CD4-positive, alpha-beta T cell (primary cell): Measurements from ENCODE around the gene MED12L. TPM values are rescaled to one million over a fixed set of nuclear protein-coding genes. Genes with fewer than 3 reads are reported as not detected.

Experiments
- ATAC-seq: fragments of 200-7000 bp; cut with Tn5 transposase; one replicate; pipeline ENCODE4 v1.10.0; 2022; ENCODE audit warnings: mild to moderate bottlenecking; ENCODE audit not compliant: poor library complexity
- CTCF ChIA-PET: fragments of 350-600 bp; sonication (Branson Sonifier 250); formaldehyde crosslinking; loops from one replicate; lab custom pipeline; 2021; ENCODE audit warnings: antibody characterized with exemption, inconsistent platforms; lab: Charles Lee
- POLR2A ChIA-PET: fragments of 350-600 bp; sonication (Branson Sonifier 250); formaldehyde crosslinking; loops from one replicate; lab custom pipeline; 2021; ENCODE audit warnings: antibody characterized with exemption, inconsistent platforms; lab: Charles Lee
- DNase-seq, 14 experiments: peaks; one replicate each; pipeline ENCODE4 v3.0.0-alpha.2; 2013 to 2020; ENCODE audit warnings: mixed read lengths in 2 of 14
- H3K27ac ChIP-seq, 2 donors: one replicate each; pipeline versions ENCODE4 v1.5.1 to v1.7.0; 2013; ENCODE audit warnings: low read length in 2 of 2, low read depth in 1 of 2, mild to moderate bottlenecking in 1 of 2
- H3K27me3 ChIP-seq, 2 experiments: 1 replicate in 1 of 2; 2 replicates in 1 of 2; pipeline versions ENCODE4 v1.6.1 to v1.7.0; 2013; ENCODE audit warnings: low read length in 2 of 2, control low read depth in 1 of 2, mild to moderate bottlenecking in 1 of 2, moderate library complexity in 1 of 2; ENCODE audit not compliant: insufficient read depth in 2 of 2, control insufficient read depth in 1 of 2
- H3K36me3 ChIP-seq: one replicate; pipeline ENCODE4 v1.6.1; 2013; ENCODE audit warnings: low read length, control low read depth; ENCODE audit not compliant: insufficient read depth
- H3K4me1 ChIP-seq: one replicate; pipeline ENCODE4 v1.6.1; 2013; ENCODE audit warnings: low read length, control low read depth; ENCODE audit not compliant: insufficient read depth
- H3K4me3 ChIP-seq: one replicate; pipeline ENCODE4 v1.5.1; 2013; ENCODE audit warnings: mild to moderate bottlenecking, low read length, moderate library complexity
- H3K9me3 ChIP-seq, 2 experiments: 1 replicate in 1 of 2; 2 replicates in 1 of 2; pipeline versions ENCODE4 v1.6.1 to v1.7.0; 2013; ENCODE audit warnings: low read length in 2 of 2, mild to moderate bottlenecking in 2 of 2, control low read depth in 1 of 2, moderate library complexity in 1 of 2; ENCODE audit not compliant: control insufficient read depth in 1 of 2, insufficient read depth in 1 of 2
- H3K27ac Mint-ChIP-seq: one replicate; pipeline ENCODE4 v1.8.0; 2020; ENCODE audit warnings: mixed read lengths
- H3K27me3 Mint-ChIP-seq: one replicate; pipeline ENCODE4 v1.8.0; 2021; ENCODE audit warnings: mixed read lengths
- H3K36me3 Mint-ChIP-seq: one replicate; pipeline ENCODE4 v1.8.0; 2021; ENCODE audit warnings: low read depth, mixed read lengths
- H3K4me1 Mint-ChIP-seq: one replicate; pipeline ENCODE4 v1.8.0; 2021; ENCODE audit warnings: low read depth, mixed read lengths
- H3K4me3 Mint-ChIP-seq: one replicate; pipeline ENCODE4 v1.8.0; 2020; ENCODE audit warnings: mild to moderate bottlenecking, mixed read lengths
- H3K9me3 Mint-ChIP-seq: one replicate; pipeline ENCODE4 v1.8.0; 2020; ENCODE audit warnings: mixed read lengths
- CTCF ChIP-seq: fragments of 200-600 bp; IDR thresholded peaks from one replicate; pipeline ENCODE4 v1.8.0; 2022; ENCODE audit warnings: antibody characterized with exemption, mild to moderate bottlenecking
- intact Hi-C, 2 experiments: fragments of 100-400 bp; cut with DNase I in 1 of 2; cut with micrococcal nuclease in 1 of 2; formaldehyde crosslinking; loops; one replicate each; pipeline versions ENCODE4 v1.15.1 to v1.9.0; 2023 to 2025; cut with DNase I, micrococcal nuclease
- total RNA-seq, 174 experiments: library from RNA in 2 of 174; stranded (reverse) in 2 of 174; gene quantifications; one replicate each; pipeline ENCODE4 v1.2.3 and lab custom pipeline; 2021 to 2026

MED12L gene
- total RNA-seq, 2 experiments from 2014 or later: 0.39 to 0.49 TPM

- Mint-ChIP-seq H3K36me3 (no peaks in the 10 kb centered on the region), H3K27me3 (no peaks in the 10 kb centered on the region), H3K4me3 (no peak overlapping the region), H3K9me3 (no peaks in the 10 kb centered on the region), H3K27ac (no peak overlapping the region), H3K4me1 (peaks cover 43% of the 10 kb centered on the region)
- no peak overlapping the region for H3K27ac ChIP-seq
- intact Hi-C loops: no loop called here
- H3K4me1 ChIP-seq: peaks cover 30% of the 10 kb centered on the region
- H3K9me3 ChIP-seq: no peaks in the 10 kb centered on the region
- ChIA-PET CTCF (interaction anchor here (1.4 kb wide), 1 partner anchor 11 kb away, joined by 4 read pairs; no protein-coding TSS in a partner anchor), POLR2A (no interaction called here)
- ATAC-seq (no peak), DNase-seq (no peak)
- TF ChIP-seq CTCF: no peak
- H3K27me3 ChIP-seq: no peaks in the 10 kb centered on the region
- H3K36me3 ChIP-seq: no peaks in the 10 kb centered on the region
- H3K4me3 ChIP-seq: no peak overlapping the region
Measured at GRCh38 chr3:151174351-151174750, 88.9 kb downstream of the MED12L start.

GRCh38 chr3:151175952-151176351 is 90.5 kb downstream of the MED12L start:
- Histone ChIP-seq H3K9me3 (no peaks in the 10 kb centered on the region), H3K4me1 (peaks cover 16% of the 10 kb centered on the region), H3K27ac (no peak overlapping the region), H3K36me3 (no peaks in the 10 kb centered on the region), H3K27me3 (no peaks in the 10 kb centered on the region), H3K4me3 (no peak overlapping the region)
- Mint-ChIP-seq H3K9me3 (no peaks in the 10 kb centered on the region), H3K27ac (no peak overlapping the region), H3K4me3 (no peak overlapping the region), H3K27me3 (no peaks in the 10 kb centered on the region), H3K4me1 (peaks cover 32% of the 10 kb centered on the region), H3K36me3 (no peaks in the 10 kb centered on the region)
- ATAC-seq: no peak
- intact Hi-C loops: no loop called here
- DNase-seq: no peak
- no peak for TF ChIP-seq CTCF
- POLR2A ChIA-PET: no interaction called here
- CTCF ChIA-PET: no interaction called here

GRCh38 chr3:151178208-151178845 is 92.9 kb downstream of the MED12L start:
- no peak overlapping the region for H3K27ac Mint-ChIP-seq
- Histone ChIP-seq H3K9me3 (no peaks in the 10 kb centered on the region), H3K27me3 (no peaks in the 10 kb centered on the region), H3K4me3 (no peak overlapping the region), H3K4me1 (peaks cover 10% of the 10 kb centered on the region), H3K36me3 (no peaks in the 10 kb centered on the region), H3K27ac (no peak overlapping the region)
- no peak overlapping the region for H3K4me3 Mint-ChIP-seq
- H3K4me1 Mint-ChIP-seq: peaks cover 29% of the 10 kb centered on the region
- H3K9me3 Mint-ChIP-seq: no peaks in the 10 kb centered on the region
- DNase-seq (no peak), ATAC-seq (no peak)
- H3K36me3 Mint-ChIP-seq: no peaks in the 10 kb centered on the region
- CTCF ChIA-PET: no interaction called here
- intact Hi-C loops: no loop called here
- no peaks in the 10 kb centered on the region for H3K27me3 Mint-ChIP-seq
- POLR2A ChIA-PET: interaction anchor here (0.7 to 1.2 kb wide), 3 partner anchors 22 to 31 kb away, joined by 3 to 4 read pairs (median 3); partner anchors contain the start of gene GPR171
- TF ChIP-seq CTCF: no peak
